ENCODE results near the gene NOP9. TPM values are rescaled to one million over a fixed set of nuclear protein-coding genes. Genes with fewer than 3 reads are reported as not detected.

NOP9 gene
- total and polyA plus RNA-seq, 9 of the 15 experiments (the other 6 are each of a cell fraction or from before 2014, with no cell fraction given) = 1.0 to 27.9 (median 15.1) TPM

GRCh38 chr14:24271134-24271833 is 28.4 kb upstream of the NOP9 start, which contains the start of gene RABGGTA (continued):
- TF ChIP-seq TCF7 (IDR thresholded peaks at IDR 0.05; ENCODE audit: borderline replicate concordance) (no peak), FOXK2 (conservative IDR thresholded peaks at IDR 0.05 in 1 of 2, IDR thresholded peaks at IDR 0.05 in 1 of 2; ENCODE audit: low read depth in 2 of 2) (no peak; a peak in 2 of 4 replicates), NUFIP1 (IDR thresholded peaks at IDR 0.05; ENCODE audit: partially characterized antibody) (no peak), CCAR2 (IDR thresholded peaks at IDR 0.05; ENCODE audit: low read depth, low read length) (no peak), MBD1 (CRISPR knock-in tag; IDR thresholded peaks at IDR 0.05) (no peak), NFXL1 (CRISPR knock-in tag; IDR thresholded peaks at IDR 0.05) (no peak), ZNF253 (CRISPR knock-in tag; conservative IDR thresholded peaks at IDR 0.05) (no peak), LEF1 (IDR thresholded peaks at IDR 0.05) (no peak), ZBTB11 (CRISPR knock-in tag; IDR thresholded peaks at IDR 0.05) (peak in 1 of 3 experiments; percentile 73; a peak in 1 of 6 replicates), C11orf30 (IDR thresholded peaks at IDR 0.05; ENCODE audit: low read depth) (peak; percentile 39; the same call in 1 of the 2 replicates), HES1 (IDR thresholded peaks at IDR 0.05; ENCODE audit: low read depth) (no peak), PBX2 (CRISPR knock-in tag; IDR thresholded peaks at IDR 0.05; ENCODE audit: low read depth) (peak; percentile 67), PBX2 (tag; conservative IDR thresholded peaks at IDR 0.05; ENCODE audit: low read depth) (peak; percentile 88), POLR2H (tag; IDR thresholded peaks at IDR 0.05; ENCODE audit: low read depth) (no peak; the same call in none of the 2 replicates), ATF1 (CRISPR knock-in tag; IDR thresholded peaks at IDR 0.05) (no peak), ATF1 (tag; IDR thresholded peaks at IDR 0.05) (peak; percentile 74), RBM34 (IDR thresholded peaks at IDR 0.05; ENCODE audit: borderline replicate concordance, insufficient read depth, low read length) (no peak), DIDO1 (tag; IDR thresholded peaks at IDR 0.05; ENCODE audit: low read depth) (no peak), E2F3 (CRISPR knock-in tag; IDR thresholded peaks at IDR 0.05) (no peak), CBX5 (IDR thresholded peaks at IDR 0.05; ENCODE audit: borderline replicate concordance, low read depth) (no peak), ZNF507 (tag; conservative IDR thresholded peaks at IDR 0.05) (no peak)
